ENCODE data around the gene OGFR.

The OGFR gene

GRCh38 chr20:62816884-62817873 lies 12.5 kb downstream of the OGFR start, which contains the start of gene COL9A3:
Gene COL9A3, plus strand, starts transcription at chr20:62817050. Its CDS starts 15 bp downstream, at chr20:62817065.
- peak; percentile 33 for DNase-seq

GRCh38 chr20:62817975-62818591 lies 13.4 kb downstream of the OGFR start:
- DNase-seq, result no peak

- DNase-seq, result peak; percentile 79
Observed at GRCh38 chr20:62818592-62819493, 14.2 kb downstream of the OGFR start.

GRCh38 chr20:62819494-62820174 lies 15.0 kb downstream of the OGFR start:
- DNase-seq, result no peak

GRCh38 chr20:62820208-62820961 lies 15.8 kb downstream of the OGFR start:
- no peak for DNase-seq

- no peak for DNase-seq
Observed at GRCh38 chr20:62820962-62821725, 16.5 kb downstream of the OGFR start.

GRCh38 chr20:62821726-62822210 lies 17.1 kb downstream of the OGFR start:
- DNase-seq, result no peak

- no peak for DNase-seq
Observed at GRCh38 chr20:62822239-62822787, 17.7 kb downstream of the OGFR start.

GRCh38 chr20:62822788-62823651 lies 18.4 kb downstream of the OGFR start:
- DNase-seq, result no peak

- no peak for DNase-seq
Observed at GRCh38 chr20:62823688-62824475, 19.2 kb downstream of the OGFR start.

- no peak for DNase-seq
Observed at GRCh38 chr20:62824476-62825332, 20.1 kb downstream of the OGFR start.

GRCh38 chr20:62825333-62825985 lies 20.8 kb downstream of the OGFR start:
- no peak for DNase-seq

GRCh38 chr20:62825986-62826645 lies 21.5 kb downstream of the OGFR start:
- no peak for DNase-seq

GRCh38 chr20:62826646-62827310 lies 22.1 kb downstream of the OGFR start:
- DNase-seq, result no peak

- no peak for DNase-seq
Observed at GRCh38 chr20:62827311-62828038, 22.8 kb downstream of the OGFR start.
